ENCODE measurements around the gene SPATA16. TPM values are rescaled to one million over a fixed set of nuclear protein-coding genes. Genes with fewer than 3 reads are reported as not detected.
"Not testable (repeated sequence)": the region's sequence is repeated elsewhere in the genome, so short reads cannot be mapped to it uniquely, and the experiment has no call there.

The SPATA16 gene
- total RNA-seq, 1 donor from 2014 or later, result not detected

DNA sequence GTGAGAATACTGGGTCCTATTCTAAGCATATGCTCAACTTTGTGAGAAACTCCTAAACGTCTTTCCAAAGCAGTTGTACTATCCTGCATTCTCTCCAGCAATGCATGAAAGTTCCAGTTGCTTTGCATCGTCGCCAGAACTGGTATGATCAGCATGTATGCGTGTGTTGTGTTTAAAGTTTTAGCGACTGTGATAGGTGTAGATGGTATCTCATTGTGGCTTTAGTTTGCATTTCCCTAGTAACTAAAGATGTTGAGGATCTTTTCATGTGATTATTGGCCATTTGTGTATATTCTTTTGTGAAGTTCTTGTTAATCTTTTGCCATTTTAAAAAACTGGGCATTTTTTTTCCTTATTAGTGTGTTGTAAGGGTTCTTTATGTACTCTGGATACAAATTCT lies 115.1 kb downstream of the SPATA16 start:
- intact Hi-C loops (cut with DNase I), result no loop called here
- no peak for DNase-seq (ENCODE audit: low spot score in 2 of 2)
- Histone ChIP-seq H3K36me3 (no peaks in the 10 kb centered on the region), H3K4me1 (no peaks in the 10 kb centered on the region), H3K27ac (no peak overlapping the region), H3K27me3 (no peaks in the 10 kb centered on the region), H3K9me3 (no peaks in the 10 kb centered on the region), H3K4me3 (no peak overlapping the region)
- TF ChIP-seq, protein P1, sequence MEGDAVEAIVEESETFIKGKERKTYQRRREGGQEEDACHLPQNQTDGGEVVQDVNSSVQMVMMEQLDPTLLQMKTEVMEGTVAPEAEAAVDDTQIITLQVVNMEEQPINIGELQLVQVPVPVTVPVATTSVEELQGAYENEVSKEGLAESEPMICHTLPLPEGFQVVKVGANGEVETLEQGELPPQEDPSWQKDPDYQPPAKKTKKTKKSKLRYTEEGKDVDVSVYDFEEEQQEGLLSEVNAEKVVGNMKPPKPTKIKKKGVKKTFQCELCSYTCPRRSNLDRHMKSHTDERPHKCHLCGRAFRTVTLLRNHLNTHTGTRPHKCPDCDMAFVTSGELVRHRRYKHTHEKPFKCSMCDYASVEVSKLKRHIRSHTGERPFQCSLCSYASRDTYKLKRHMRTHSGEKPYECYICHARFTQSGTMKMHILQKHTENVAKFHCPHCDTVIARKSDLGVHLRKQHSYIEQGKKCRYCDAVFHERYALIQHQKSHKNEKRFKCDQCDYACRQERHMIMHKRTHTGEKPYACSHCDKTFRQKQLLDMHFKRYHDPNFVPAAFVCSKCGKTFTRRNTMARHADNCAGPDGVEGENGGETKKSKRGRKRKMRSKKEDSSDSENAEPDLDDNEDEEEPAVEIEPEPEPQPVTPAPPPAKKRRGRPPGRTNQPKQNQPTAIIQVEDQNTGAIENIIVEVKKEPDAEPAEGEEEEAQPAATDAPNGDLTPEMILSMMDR (IDR thresholded peaks at IDR 0.05), result no peak

DNA sequence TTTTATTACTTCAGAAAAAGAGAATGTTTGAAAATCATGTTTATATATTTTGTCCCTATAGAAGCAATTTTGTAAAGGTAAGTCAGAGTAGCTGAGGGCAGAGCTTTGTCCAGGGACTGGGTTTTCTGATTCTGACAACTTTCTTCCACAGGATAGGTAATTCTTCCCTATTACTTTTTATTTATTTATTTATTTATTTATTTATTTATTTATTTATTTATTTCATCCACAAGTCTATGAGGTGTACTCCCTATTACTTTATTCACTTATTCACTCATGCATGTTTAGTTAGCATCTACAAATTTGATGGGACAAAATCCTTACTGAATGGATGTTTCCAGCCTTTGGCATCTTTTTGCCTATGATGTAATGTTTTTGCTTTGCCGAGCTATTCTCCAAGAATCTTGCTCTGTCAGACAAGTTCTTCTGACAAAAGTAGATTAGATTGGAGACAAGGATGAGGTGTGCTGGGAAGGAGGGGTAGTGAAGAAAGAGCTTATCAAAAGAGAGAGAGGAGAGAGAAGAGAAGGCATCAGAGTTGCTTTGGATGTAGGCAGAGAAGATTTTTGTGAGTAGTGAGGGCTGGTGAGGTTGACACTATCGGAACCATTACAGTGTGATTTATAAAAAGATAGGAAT lies 119.4 kb downstream of the SPATA16 start:
- DNase-seq (ENCODE audit: low spot score in 2 of 2), result no peak
- intact Hi-C loops (cut with DNase I), result no loop called here
- no peak overlapping the region for H3K27ac ChIP-seq
- H3K27me3 ChIP-seq, result no peaks in the 10 kb centered on the region
- H3K36me3 ChIP-seq, result no peaks in the 10 kb centered on the region
- TF ChIP-seq, protein P1 (IDR thresholded peaks at IDR 0.05), result no peak
- no peak overlapping the region for H3K4me3 ChIP-seq
- no peaks in the 10 kb centered on the region for H3K4me1 ChIP-seq
- H3K9me3 ChIP-seq, result no peaks in the 10 kb centered on the region

DNA sequence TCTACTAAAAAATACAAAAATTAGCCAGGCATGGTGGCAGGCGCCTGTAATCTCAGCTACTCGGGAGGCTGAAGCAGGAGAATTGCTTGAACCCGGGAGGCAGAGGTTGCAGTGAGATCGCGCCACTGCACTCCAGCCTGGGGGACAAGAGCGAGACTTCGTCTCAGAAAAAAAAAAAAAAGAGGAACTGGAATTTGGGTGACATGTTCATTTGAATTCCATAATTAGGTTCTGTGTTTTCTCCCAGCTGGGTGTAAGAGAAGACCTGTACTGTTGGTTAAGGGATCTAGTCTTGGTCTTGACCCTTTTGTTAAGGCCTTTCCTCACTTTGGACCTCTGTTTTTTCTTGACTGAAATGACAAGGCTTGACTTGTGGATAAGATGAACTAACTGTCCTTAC lies 120.9 kb downstream of the SPATA16 start:
- intact Hi-C loops (cut with DNase I); DNase-seq (ENCODE audit: low spot score in 2 of 2); H3K4me1 ChIP-seq: not testable (repeated sequence)

DNA sequence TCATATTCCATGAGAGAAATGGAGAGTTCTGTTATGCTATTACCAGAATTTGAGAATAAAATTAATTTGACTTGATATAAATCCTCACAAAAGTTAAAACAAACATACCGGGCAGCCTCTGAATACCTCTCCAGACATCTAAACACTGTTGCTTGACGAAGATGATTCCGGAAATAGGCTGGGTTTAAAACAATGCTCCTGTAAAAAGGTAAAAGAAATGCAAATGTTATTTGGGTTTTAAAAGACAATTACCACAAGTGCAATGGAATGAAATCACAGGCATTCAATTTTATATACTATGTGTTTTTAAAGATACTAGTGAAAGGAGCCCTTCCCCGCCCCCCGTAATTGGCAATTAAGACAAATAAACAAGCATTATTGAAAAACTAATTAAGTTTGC lies 121.7 kb downstream of the SPATA16 start:
- DNase-seq (ENCODE audit: low spot score in 2 of 2), result no peak
- no peaks in the 10 kb centered on the region for H3K27me3 ChIP-seq
- H3K9me3 ChIP-seq, result no peaks in the 10 kb centered on the region
- intact Hi-C loops (cut with DNase I), result no loop called here
- TF ChIP-seq, protein P1 (IDR thresholded peaks at IDR 0.05), result no peak
- H3K4me3 ChIP-seq, result no peak overlapping the region
- no peaks in the 10 kb centered on the region for H3K36me3 ChIP-seq
- no peak overlapping the region for H3K27ac ChIP-seq
- no peaks in the 10 kb centered on the region for H3K4me1 ChIP-seq

More for the DNA sequence above, 120.9 kb downstream of the SPATA16 start:
- not testable (repeated sequence) for H3K36me3 ChIP-seq, H3K4me3 ChIP-seq, H3K27ac ChIP-seq, H3K9me3 ChIP-seq, H3K27me3 ChIP-seq

DNA sequence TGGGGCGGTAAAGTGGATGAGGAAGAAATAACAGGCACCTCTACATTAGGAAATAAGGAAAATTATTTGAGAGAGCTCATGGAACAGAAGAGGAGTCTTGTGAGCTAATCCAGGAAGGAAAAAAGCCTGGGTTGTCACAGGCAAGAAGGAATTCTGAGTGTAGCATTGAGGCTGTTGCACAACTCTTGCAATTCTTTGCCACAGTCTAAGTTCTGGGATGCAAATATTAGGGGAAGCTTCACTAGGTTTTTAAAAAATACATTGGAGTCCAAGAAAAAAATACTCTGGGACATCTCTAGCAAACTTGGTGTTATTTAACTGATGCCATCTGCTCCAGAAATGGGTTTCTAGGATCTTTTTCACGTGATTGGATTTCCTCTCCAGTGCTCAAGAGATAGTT lies 122.3 kb downstream of the SPATA16 start:
- TF ChIP-seq, protein P1 (IDR thresholded peaks at IDR 0.05), result no peak
- Histone ChIP-seq H3K27ac (no peak overlapping the region), H3K4me1 (no peaks in the 10 kb centered on the region), H3K36me3 (no peaks in the 10 kb centered on the region), H3K4me3 (no peak overlapping the region), H3K9me3 (no peaks in the 10 kb centered on the region), H3K27me3 (no peaks in the 10 kb centered on the region)
- intact Hi-C loops (cut with DNase I), result no loop called here
- DNase-seq (ENCODE audit: low spot score in 2 of 2), result no peak

DNA sequence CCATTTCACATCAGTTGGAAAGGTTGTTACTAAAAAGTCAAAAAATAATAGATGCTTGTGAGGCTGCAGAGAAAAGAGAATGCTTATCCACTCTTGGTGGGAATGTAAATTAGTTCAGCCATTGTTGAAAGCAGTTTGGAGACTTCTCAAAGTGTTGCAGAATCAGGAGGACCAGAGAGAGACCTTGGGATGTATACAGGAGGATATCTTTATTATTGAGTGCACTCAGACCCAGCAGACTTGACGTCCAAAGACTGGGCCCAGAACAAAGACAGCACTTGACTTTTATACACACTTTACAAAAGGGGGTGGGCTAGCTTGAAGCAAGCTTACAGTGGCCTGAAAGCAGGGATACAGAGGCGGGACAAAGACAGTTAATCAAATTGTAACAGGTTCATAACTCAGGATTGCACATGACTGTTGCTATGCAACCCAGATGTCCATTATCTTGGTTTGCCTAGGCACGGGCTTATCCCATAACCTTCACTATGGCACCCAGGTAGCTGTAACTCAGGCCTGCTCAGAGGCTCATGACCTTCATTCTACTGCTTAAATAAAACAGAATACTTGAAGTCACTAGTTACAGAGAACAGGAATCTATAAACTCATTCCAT lies 127.7 kb downstream of the SPATA16 start:
- no peaks in the 10 kb centered on the region for H3K27me3 ChIP-seq
- DNase-seq (ENCODE audit: low spot score in 2 of 2), result no peak
- TF ChIP-seq, protein P1 (IDR thresholded peaks at IDR 0.05), result no peak
- H3K36me3 ChIP-seq, result no peaks in the 10 kb centered on the region
- no peak overlapping the region for H3K27ac ChIP-seq
- no peak overlapping the region for H3K4me3 ChIP-seq
- no peaks in the 10 kb centered on the region for H3K4me1 ChIP-seq
- H3K9me3 ChIP-seq, result no peaks in the 10 kb centered on the region
- intact Hi-C loops (cut with DNase I), result no loop called here
